ENCODE results near the gene UGGT2. TPM values are rescaled to one million over a fixed set of nuclear protein-coding genes. Genes with fewer than 3 reads are reported as not detected.

Gene UGGT2
- total RNA-seq, 4 donors from 2014 or later, result 57.9 to 159 (median 71.5) TPM

GRCh38 chr13:95880331-95880730, 172.9 kb downstream of the UGGT2 start:
- TF ChIP-seq CTCF (IDR thresholded peaks at IDR 0.05) (no peak), POLR2A (IDR thresholded peaks at IDR 0.05) (no peak)
- Histone ChIP-seq H3K27ac (no peak overlapping the region), H3K9me3 (no peaks in the 10 kb centered on the region), H3K4me1 (no peaks in the 10 kb centered on the region), H3K36me3 (peaks cover 5 to 11% of the 10 kb centered on the region in 2 donors), H3K4me3 (replicated peaks in 1 of 3) (no peak overlapping the region), H3K27me3 (no peaks in the 10 kb centered on the region)
- DNase-seq, result no peak
- intact Hi-C loops (cut with DNase I), result no loop called here
- WGBS, 2 donors, result 93 to 94% methylated on average over 1 of the region's 1 CpG

GRCh38 chr13:95874286-95874685, 178.9 kb downstream of the UGGT2 start:
- DNase-seq, result no peak
- no peak for TF ChIP-seq CTCF (IDR thresholded peaks at IDR 0.05)
- intact Hi-C loops (cut with DNase I), result no loop called here
- Histone ChIP-seq H3K27me3 (no peaks in the 10 kb centered on the region), H3K4me3 (replicated peaks in 1 of 3) (no peak overlapping the region), H3K27ac (no peak overlapping the region), H3K36me3 (peaks cover 0 to 5% of the 10 kb centered on the region in 2 donors), H3K9me3 (no peaks in the 10 kb centered on the region), H3K4me1 (no peaks in the 10 kb centered on the region)
- 88 to 96% methylated on average over 2 of the region's 2 CpGs for WGBS, 2 donors

GRCh38 chr13:95870421-95870820, 182.8 kb downstream of the UGGT2 start:
- 92 to 93% methylated on average over 4 of the region's 4 CpGs for WGBS, 2 donors
- Histone ChIP-seq H3K9me3 (no peaks in the 10 kb centered on the region), H3K27me3 (no peaks in the 10 kb centered on the region), H3K4me1 (no peaks in the 10 kb centered on the region), H3K27ac (no peak overlapping the region), H3K36me3 (no peaks in the 10 kb centered on the region), H3K4me3 (replicated peaks in 1 of 3) (no peak overlapping the region)
- no peak for TF ChIP-seq CTCF (IDR thresholded peaks at IDR 0.05)
- intact Hi-C loops (cut with DNase I), result no loop called here
- DNase-seq, result no peak

GRCh38 chr13:95865080-95865615, 188.1 kb downstream of the UGGT2 start:
- intact Hi-C loops (cut with DNase I), result no loop called here
- Histone ChIP-seq H3K27ac (no peak overlapping the region), H3K4me1 (no peaks in the 10 kb centered on the region), H3K36me3 (no peaks in the 10 kb centered on the region), H3K27me3 (no peaks in the 10 kb centered on the region), H3K4me3 (replicated peaks in 1 of 3) (no peak overlapping the region), H3K9me3 (no peaks in the 10 kb centered on the region)
- TF ChIP-seq POLR2A (IDR thresholded peaks at IDR 0.05), result no peak
- TF ChIP-seq CTCF (IDR thresholded peaks at IDR 0.05), result no peak
- WGBS, 2 donors, result 96 to 97% methylated on average over 5 of the region's 5 CpGs
- DNase-seq, result no peak

GRCh38 chr13:95862408-95862807, 190.8 kb downstream of the UGGT2 start:
- Histone ChIP-seq H3K4me1 (peaks cover 0 to 4% of the 10 kb centered on the region in 2 donors), H3K27me3 (no peaks in the 10 kb centered on the region), H3K9me3 (no peaks in the 10 kb centered on the region), H3K36me3 (no peaks in the 10 kb centered on the region), H3K4me3 (replicated peaks in 1 of 3) (no peak overlapping the region), H3K27ac (no peak overlapping the region)
- intact Hi-C loops (cut with DNase I), result no loop called here
- TF ChIP-seq POLR2A (IDR thresholded peaks at IDR 0.05), result no peak
- no peak for TF ChIP-seq CTCF (IDR thresholded peaks at IDR 0.05)
- DNase-seq, result no peak

All from thyroid gland (tissue), 4 donors.